Stomach (tissue), 9 donors: ENCODE measurements around the gene TENT5C. TPM values are rescaled to one million over a fixed set of nuclear protein-coding genes. Genes with fewer than 3 reads are reported as not detected.
A peak's percentile ranks its signal among the peaks of the same experiment; 100 is the strongest.

ENCODE experiments used
- DNase-seq, 2 donors: peaks; one replicate each; pipeline versions ENCODE4 v3.0.0 to v3.0.0-alpha.2; 2013 to 2019
- H3K27ac ChIP-seq, 5 donors: fragments of 200-600 bp in 4 of 5; sonication (generic) in 4 of 5; one replicate each; pipeline ENCODE4 v1.5.1; 2013 to 2019; ENCODE audit warnings: mild to moderate bottlenecking in 1 of 5, moderate library complexity in 1 of 5
- H3K27me3 ChIP-seq, 3 donors: fragments of 200-600 bp; sonication (generic); one replicate each; pipeline ENCODE4 v1.5.1; 2017 to 2019; ENCODE audit warnings: mixed run types in 1 of 3
- H3K36me3 ChIP-seq, 4 donors: fragments of 200-600 bp; sonication (generic); 1 replicate in 3 of 4; 2 replicates in 1 of 4; pipeline ENCODE4 v1.5.1; 2016 to 2019
- H3K4me1 ChIP-seq, 4 donors: fragments of 200-600 bp; sonication (generic); one replicate each; pipeline ENCODE4 v1.5.1; 2016 to 2019
- H3K4me3 ChIP-seq, 4 donors: fragments of 200-600 bp; sonication (generic) in 3 of 4; one replicate each; pipeline ENCODE4 v1.5.1; 2016 to 2019; ENCODE audit warnings: mild to moderate bottlenecking in 1 of 4
- H3K9me3 ChIP-seq, 4 donors: fragments of 200-600 bp; sonication (generic); one replicate each; pipeline ENCODE4 v1.5.1; 2016 to 2019
- EP300 ChIP-seq: sonication (generic); formaldehyde crosslinking; IDR thresholded peaks from one replicate; pipeline ENCODE4 v1.6.1; 2017; ENCODE audit warnings: antibody characterized with exemption
- POLR2A ChIP-seq, 4 donors: fragments of 450-650 bp; IDR thresholded peaks; one replicate each; pipeline ENCODE4 v1.6.1; 2016; ENCODE audit warnings: antibody characterized with exemption in 4 of 4, control low read depth in 2 of 4, mild to moderate bottlenecking in 1 of 4, moderate library complexity in 1 of 4
- POLR2AphosphoS5 ChIP-seq, 3 donors: sonication (generic); formaldehyde crosslinking; IDR thresholded peaks; one replicate each; pipeline ENCODE4 v1.6.1; 2016; ENCODE audit warnings: antibody characterized with exemption in 3 of 3
- WGBS, 5 donors: extraction: QIAGEN DNeasy Blood & Tissue Kit in 3 of 5; methylation state at CpG; one replicate each; pipeline versions ENCODE4 v1.1.5 to v1.1.7; 2013 to 2018; 5-methylcytosine and 5-hydroxymethylcytosine counted together
- intact Hi-C: fragments of 100-400 bp; cut with DNase I; formaldehyde crosslinking; loops from one replicate; pipeline ENCODE4 v1.15.1; 2023; ENCODE audit warnings: low total_unique reads
- polyA plus RNA-seq, 3 donors: library from polyadenylated mRNA; stranded (reverse); fragments of 200-250 nt; gene quantifications; one replicate each; pipeline ENCODE4 v1.2.3, GENCODE V29; 2013
- total RNA-seq, 5 donors: library from RNA; depleted of rRNA; stranded (reverse); fragments of >200 nt; gene quantifications; one replicate each; pipeline versions ENCODE4 v1.1.0 to v1.2.3, GENCODE V29; 2014 to 2016
- TF ChIP-seq, protein P1 (sequence below), 7 experiments: fragments of 450-650 bp in 4 of 7; fragments of 200-600 bp in 3 of 7; sonication (generic) in 3 of 7; IDR thresholded peaks; one replicate each; pipeline ENCODE4 v1.5.1; 2016 to 2019; ENCODE audit warnings: antibody characterized with exemption in 7 of 7, control low read depth in 2 of 7, mild to moderate bottlenecking in 1 of 7
- donor health status: healthy with polysubstance abuse.
- donor health status: Bipolar disorder and iron deficiency.
- donor health status: healthy.

TENT5C gene
- total and polyA plus RNA-seq, 8 donors: 6.0 to 28.1 (median 11.4) TPM

DNA sequence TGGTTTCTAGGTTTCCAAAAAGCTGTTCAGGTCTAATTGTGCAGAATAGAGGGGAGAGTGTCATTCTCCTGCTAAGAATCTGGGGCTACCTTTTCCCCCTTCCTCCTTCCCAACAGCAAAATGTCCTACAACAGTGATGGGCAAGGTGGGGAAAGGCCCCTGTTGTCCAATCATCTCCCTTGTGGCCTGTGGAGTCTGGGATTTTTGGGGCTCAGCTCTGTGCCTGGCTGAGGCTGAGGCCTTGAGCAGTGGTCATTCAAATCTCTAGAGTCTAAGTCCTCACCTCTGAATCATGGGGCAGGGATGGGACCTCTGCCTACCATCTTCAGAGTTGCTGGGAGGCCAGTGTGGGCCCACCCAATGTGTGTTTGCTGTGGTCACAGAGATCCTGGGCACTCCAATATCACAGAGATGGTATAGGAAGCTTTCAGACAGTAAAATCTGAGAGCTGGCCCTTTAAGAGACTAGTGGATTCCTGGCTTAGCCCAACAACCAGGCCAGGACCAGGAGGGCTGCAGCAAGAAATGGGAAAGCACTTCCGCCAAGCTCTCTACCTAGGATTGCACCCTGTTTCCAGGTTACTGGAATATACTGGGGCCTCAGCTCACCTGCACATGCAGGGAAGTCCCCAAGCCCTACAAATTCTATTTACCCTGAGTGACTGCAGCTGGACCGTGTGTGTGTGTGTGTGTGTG lies 28.5 kb upstream of the TENT5C start:
- no peak overlapping the region for H3K4me3 ChIP-seq
- 44 to 83% (median 51%) methylated on average over 1 to 2 of the region's 2 CpGs for WGBS, 5 donors
- peaks cover 5 to 42% (median 31%) of the 10 kb centered on the region in 4 donors for H3K4me1 ChIP-seq
- no peaks in the 10 kb centered on the region for H3K36me3 ChIP-seq
- intact Hi-C loops: no loop called here
- H3K27ac ChIP-seq: peak overlapping the region in 2 of 5 donors; percentile 33 to 58
- no peaks in the 10 kb centered on the region for H3K9me3 ChIP-seq
- peak in 1 of 2 donors; percentile 29 for DNase-seq
- no peak for TF ChIP-seq POLR2AphosphoS5 (IDR thresholded peaks at IDR 0.05)
- no peak for TF ChIP-seq POLR2A (IDR thresholded peaks at IDR 0.05)
- TF ChIP-seq EP300: no peak
- TF ChIP-seq, protein P1, sequence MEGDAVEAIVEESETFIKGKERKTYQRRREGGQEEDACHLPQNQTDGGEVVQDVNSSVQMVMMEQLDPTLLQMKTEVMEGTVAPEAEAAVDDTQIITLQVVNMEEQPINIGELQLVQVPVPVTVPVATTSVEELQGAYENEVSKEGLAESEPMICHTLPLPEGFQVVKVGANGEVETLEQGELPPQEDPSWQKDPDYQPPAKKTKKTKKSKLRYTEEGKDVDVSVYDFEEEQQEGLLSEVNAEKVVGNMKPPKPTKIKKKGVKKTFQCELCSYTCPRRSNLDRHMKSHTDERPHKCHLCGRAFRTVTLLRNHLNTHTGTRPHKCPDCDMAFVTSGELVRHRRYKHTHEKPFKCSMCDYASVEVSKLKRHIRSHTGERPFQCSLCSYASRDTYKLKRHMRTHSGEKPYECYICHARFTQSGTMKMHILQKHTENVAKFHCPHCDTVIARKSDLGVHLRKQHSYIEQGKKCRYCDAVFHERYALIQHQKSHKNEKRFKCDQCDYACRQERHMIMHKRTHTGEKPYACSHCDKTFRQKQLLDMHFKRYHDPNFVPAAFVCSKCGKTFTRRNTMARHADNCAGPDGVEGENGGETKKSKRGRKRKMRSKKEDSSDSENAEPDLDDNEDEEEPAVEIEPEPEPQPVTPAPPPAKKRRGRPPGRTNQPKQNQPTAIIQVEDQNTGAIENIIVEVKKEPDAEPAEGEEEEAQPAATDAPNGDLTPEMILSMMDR (IDR thresholded peaks at IDR 0.05): no peak
- H3K27me3 ChIP-seq: no peaks in the 10 kb centered on the region

DNA sequence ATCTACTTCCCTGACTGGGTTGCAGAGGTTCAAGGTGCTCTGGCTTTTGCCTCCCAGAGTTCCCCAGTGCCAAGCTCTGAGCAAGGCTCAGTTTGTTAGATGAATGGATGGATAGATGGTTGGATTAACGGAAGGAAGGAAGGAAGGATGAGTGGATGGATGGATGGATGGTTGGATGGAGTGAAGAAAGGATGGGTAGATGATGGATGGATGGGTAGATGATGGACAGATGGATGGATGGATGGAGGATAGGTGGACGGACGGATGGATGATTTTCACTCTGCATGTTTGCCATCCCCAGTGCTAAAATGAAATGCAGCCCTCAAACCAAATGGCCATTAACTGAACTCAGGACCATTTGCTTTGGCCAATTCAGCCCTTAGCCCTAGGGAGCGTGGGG lies 27.4 kb upstream of the TENT5C start:
- DNase-seq: no peak
- TF ChIP-seq, protein P1 (IDR thresholded peaks at IDR 0.05): no peak
- TF ChIP-seq POLR2AphosphoS5 (IDR thresholded peaks at IDR 0.05) (no peak), EP300 (no peak), POLR2A (IDR thresholded peaks at IDR 0.05) (no peak)
- WGBS, 5 donors: 91 to 95% (median 94%) methylated on average over 4 of the region's 4 CpGs
- no peaks in the 10 kb centered on the region for H3K9me3 ChIP-seq
- H3K4me1 ChIP-seq: peaks cover 0 to 37% (median 22%) of the 10 kb centered on the region in 4 donors
- peak overlapping the region in 1 of 5 donors; percentile 58 for H3K27ac ChIP-seq
- intact Hi-C loops: no loop called here
- no peak overlapping the region for H3K4me3 ChIP-seq
- H3K36me3 ChIP-seq: no peaks in the 10 kb centered on the region
- no peaks in the 10 kb centered on the region for H3K27me3 ChIP-seq

DNA sequence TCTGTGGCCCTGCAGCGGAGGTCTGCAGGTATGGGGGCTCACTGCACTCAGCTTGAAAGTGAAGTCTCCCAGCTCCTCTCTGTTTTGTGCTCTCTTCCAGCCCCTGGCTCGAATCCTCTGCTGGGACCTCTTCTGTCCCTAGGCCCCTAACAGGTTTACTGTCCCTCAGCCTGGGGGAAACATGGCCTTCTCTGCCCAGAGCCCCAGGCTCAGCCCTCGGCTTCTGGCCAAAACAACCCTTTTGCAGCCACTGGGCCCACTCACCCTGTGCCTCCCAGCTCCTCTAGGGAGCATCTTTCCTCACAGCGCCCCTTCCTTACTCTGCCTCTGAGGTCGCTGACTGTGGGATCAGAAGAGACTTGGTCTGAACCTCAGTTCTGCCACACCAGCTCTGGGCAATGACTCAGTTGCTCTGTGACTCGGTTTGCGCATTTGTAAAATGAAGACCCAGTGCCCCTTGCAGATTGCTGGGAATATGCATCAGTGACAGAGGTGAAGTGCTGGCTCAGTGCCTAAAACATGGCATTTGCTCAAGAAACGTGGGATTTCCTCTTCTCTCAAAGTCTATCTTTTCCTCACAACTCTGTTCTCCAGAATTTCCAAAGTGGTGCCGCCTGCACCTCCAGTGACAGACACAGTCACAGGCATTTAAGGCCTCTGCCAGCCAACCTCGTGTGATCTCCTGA lies 26.5 kb upstream of the TENT5C start:
- WGBS, 5 donors: 81 to 88% (median 86%) methylated on average over 10 of the region's 10 CpGs
- intact Hi-C loops: no loop called here
- Histone ChIP-seq H3K9me3 (no peaks in the 10 kb centered on the region), H3K27me3 (no peaks in the 10 kb centered on the region), H3K36me3 (no peaks in the 10 kb centered on the region), H3K4me3 (no peak overlapping the region), H3K27ac (no peak overlapping the region), H3K4me1 (peaks cover 0 to 30% (median 15%) of the 10 kb centered on the region in 4 donors)
- DNase-seq: no peak
- no peak for TF ChIP-seq POLR2AphosphoS5 (IDR thresholded peaks at IDR 0.05)
- TF ChIP-seq EP300: no peak
- TF ChIP-seq, protein P1 (IDR thresholded peaks at IDR 0.05): no peak
- no peak for TF ChIP-seq POLR2A (IDR thresholded peaks at IDR 0.05)

- Histone ChIP-seq H3K4me1 (peaks cover 0 to 20% (median 13%) of the 10 kb centered on the region in 4 donors), H3K9me3 (no peaks in the 10 kb centered on the region), H3K4me3 (no peak overlapping the region), H3K27me3 (no peaks in the 10 kb centered on the region), H3K27ac (no peak overlapping the region), H3K36me3 (no peaks in the 10 kb centered on the region)
- WGBS, 5 donors: 60 to 84% (median 65%) methylated on average over 3 of the region's 3 CpGs
- TF ChIP-seq POLR2AphosphoS5 (IDR thresholded peaks at IDR 0.05) (no peak), EP300 (no peak)
- TF ChIP-seq, protein P1 (IDR thresholded peaks at IDR 0.05): no peak
- no peak for DNase-seq
- intact Hi-C loops: no loop called here
These were observed 25.4 kb upstream of the TENT5C start for GRCh38 chr1:117580436-117580835.
